HepG2 (cell line): Measurements from ENCODE around the gene NUBP2. TPM values are rescaled to one million over a fixed set of nuclear protein-coding genes. Genes with fewer than 3 reads are reported as not detected.
A peak's percentile ranks its signal among the peaks of the same experiment; 100 is the strongest.

Experiments
- ATAC-seq: fragments of 200-7000 bp; cut with Tn5 transposase; 3 replicates; pipeline ENCODE4 v1.9.1; 2020; ENCODE audit warnings: mild to moderate bottlenecking, moderate library complexity
- BruUV-seq: library from RNA; stranded (reverse); fragments of 400-500 nt; replicated peaks from 2 replicates; lab custom pipeline; 2021; lab: Mats Ljungman, UMichigan
- CTCF ChIA-PET: fragments of 300-600 bp; formaldehyde crosslinking; extraction: SDS; loops from one replicate; lab custom pipeline; 2021; ENCODE audit warnings: low total read pairs, inconsistent platforms, low intra/inter-chr PET ratio; lab: Yijun Ruan, JAX
- POLR2A ChIA-PET: fragments of 350-600 bp; sonication (Branson Sonifier 250); formaldehyde crosslinking; loops from one replicate; lab custom pipeline; 2020; ENCODE audit warnings: antibody characterized with exemption, inconsistent platforms; lab: Yijun Ruan, JAX
- DNase-seq: peaks from one replicate; pipeline ENCODE4 v3.0.0-alpha.2; 2015; ENCODE audit warnings: low spot score
- FAIRE-seq: peaks from 3 replicates; lab custom pipeline; 2011; peaks lifted over from hg19 to GRCh38; lab: Jason Lieb, UNC
- H2AFZ ChIP-seq: one replicate; pipeline ENCODE4 v1.6.1; 2011; ENCODE audit warnings: low read length, inconsistent platforms
- H3K27ac ChIP-seq: fragments of 300-600 bp; 3 replicates; pipeline ENCODE4 v1.8.0; 2011; ENCODE audit warnings: mixed run types, mild to moderate bottlenecking, mixed read lengths, low read length, inconsistent platforms; ENCODE audit not compliant: insufficient read depth; ENCODE audit errors: extremely low read length
- H3K27me3 ChIP-seq, 2 experiments: fragments of 200-600 bp in 1 of 2; 2 replicates in 1 of 2; 3 replicates in 1 of 2; pipeline versions ENCODE4 v1.6.0 to v1.8.0; 2011; ENCODE audit warnings: low read length in 2 of 2, mild to moderate bottlenecking in 2 of 2, moderate library complexity in 2 of 2, inconsistent platforms in 1 of 2; ENCODE audit not compliant: insufficient read depth in 2 of 2, control insufficient read depth in 1 of 2
- H3K36me3 ChIP-seq, 2 experiments: fragments of 200-600 bp in 1 of 2; replicated peaks in 1 of 2; 2 replicates in 1 of 2; 3 replicates in 1 of 2; pipeline versions ENCODE4 v1.5.1 to v1.8.0; 2011; ENCODE audit warnings: low read length in 2 of 2, inconsistent platforms in 1 of 2; ENCODE audit not compliant: insufficient read depth in 2 of 2, control insufficient read depth in 1 of 2
- H3K4me1 ChIP-seq: 2 replicates; pipeline ENCODE4 v1.5.1; 2012; ENCODE audit warnings: low read length, inconsistent platforms; ENCODE audit not compliant: insufficient read depth
- H3K4me2 ChIP-seq: 2 replicates; pipeline ENCODE4 v1.6.0; 2011; ENCODE audit warnings: low read depth, low read length, inconsistent platforms
- H3K4me3 ChIP-seq, 3 experiments: fragments of 200-600 bp in 1 of 3; sonication (generic), shearing (Covaris generic) in 1 of 3; replicated peaks in 1 of 3; 2 replicates each; pipeline ENCODE4 v1.5.1; 2011 to 2016; ENCODE audit warnings: low read length in 3 of 3, inconsistent platforms in 2 of 3, low read depth in 2 of 3, mild to moderate bottlenecking in 2 of 3, control low read depth in 1 of 3, mixed read lengths in 1 of 3; ENCODE audit not compliant: insufficient read depth in 1 of 3
- H3K79me2 ChIP-seq: one replicate; pipeline ENCODE4 v1.6.1; 2011; ENCODE audit warnings: low read length, inconsistent platforms; ENCODE audit not compliant: insufficient read depth
- H3K9ac ChIP-seq: 2 replicates; pipeline ENCODE4 v1.6.0; 2011; ENCODE audit warnings: mild to moderate bottlenecking, low read depth, low read length, inconsistent platforms; ENCODE audit not compliant: insufficient read depth
- H3K9me3 ChIP-seq: 2 replicates; pipeline ENCODE4 v1.5.1; 2012; ENCODE audit warnings: mild to moderate bottlenecking, low read length
- H4K20me1 ChIP-seq: 2 replicates; pipeline ENCODE4 v1.6.0; 2011; ENCODE audit warnings: inconsistent platforms, mild to moderate bottlenecking, low read length, moderate library complexity; ENCODE audit not compliant: insufficient read depth
- RBFOX2 ChIP-seq: fragments of 200-400 bp; formaldehyde crosslinking; IDR thresholded peaks from 2 replicates; pipeline ENCODE4 v1.6.1; 2017; ENCODE audit warnings: low read depth, mild to moderate bottlenecking, low read length
- ZNF230 ChIP-seq: sonication (generic); formaldehyde crosslinking; IDR thresholded peaks from 2 replicates; pipeline ENCODE4 v1.4.0; 2020; ENCODE audit warnings: mild to moderate bottlenecking, missing genetic modification reagents
- WGBS: methylation state at CpG from one replicate; pipeline ENCODE4 v1.1.6; 2017; ENCODE audit warnings: low lambda C conversion rate; 5-methylcytosine and 5-hydroxymethylcytosine counted together
- in situ Hi-C: cut with HindIII; loops from 2 replicates; pipeline ENCODE4 v1.10.0; 2017; ENCODE audit warnings: low pct_unique_long_range_greater_than_20kb; ENCODE audit not compliant: extremely low pct_ligation_motif_present
- intact Hi-C: fragments of 100-400 bp; cut with micrococcal nuclease; formaldehyde crosslinking; loops from one replicate; pipeline ENCODE4 v1.10.0; 2022; ENCODE audit not compliant: unreplicated experiment
- polyA plus RNA-seq, 8 experiments: library from polyadenylated mRNA; depleted of rRNA in 3 of 8; stranded (reverse) in 7 of 8; unstranded in 1 of 8; fragments of >200 nt; fragmentation: Illumina TruSeq in 4 of 8; extraction: Trizol in 4 of 8; gene quantifications; 2 replicates each; pipeline versions ENCODE4 v1.2.1 to v1.2.3, GENCODE V29; 2011 to 2016; ENCODE audit warnings: low read depth in 4 of 8, missing spikeins in 1 of 8, mixed read lengths in 1 of 8; ENCODE audit not compliant: insufficient read depth in 1 of 8
- total RNA-seq, 5 experiments: library from RNA; depleted of rRNA; stranded (reverse); fragments of >200 nt; fragmentation: Illumina TruSeq; extraction: Trizol; gene quantifications; 2 replicates each; pipeline ENCODE4 v1.2.3, GENCODE V29; 2016; ENCODE audit warnings: low read depth in 1 of 5
- TF ChIP-seq, protein P1 (sequence below): sonication (generic); formaldehyde crosslinking; IDR thresholded peaks from 2 replicates; pipeline ENCODE4 v1.4.0; 2020; ENCODE audit warnings: missing genetic modification reagents

NUBP2 gene
- total and polyA plus RNA-seq, 2 of the 13 experiments (the other 11 are each of a cell fraction or from before 2014, with no cell fraction given), result 25.7 to 61.5 TPM

DNA sequence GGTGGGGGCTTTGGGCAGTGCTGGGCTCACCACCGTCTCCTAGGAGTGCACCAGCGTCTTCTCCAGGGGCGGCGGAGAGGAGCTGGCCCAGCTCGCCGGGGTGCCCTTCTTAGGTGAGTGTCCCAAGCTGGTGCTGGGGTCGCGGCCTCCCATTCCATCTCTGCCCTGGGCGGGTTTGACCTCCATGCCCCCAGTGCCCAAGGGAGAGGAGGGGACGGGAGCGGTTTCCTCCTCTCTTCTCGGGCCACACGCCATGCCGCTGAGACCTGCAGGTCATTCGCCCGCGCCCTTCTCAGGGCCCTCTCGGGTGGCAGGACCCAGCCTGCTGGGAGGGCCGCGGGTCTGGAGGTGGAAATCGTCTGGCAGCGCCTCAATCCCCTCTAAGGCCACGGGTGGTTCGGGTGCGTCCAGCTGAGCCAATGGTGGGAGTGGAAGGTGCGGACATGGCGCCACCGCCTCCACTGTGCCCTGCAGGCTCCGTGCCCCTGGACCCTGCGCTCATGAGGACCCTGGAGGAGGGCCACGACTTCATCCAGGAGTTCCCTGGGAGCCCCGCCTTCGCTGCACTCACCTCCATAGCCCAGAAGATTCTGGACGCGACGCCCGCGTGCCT lies 5.4 kb downstream of the NUBP2 start:
- Histone ChIP-seq H3K27me3 (peaks cover 0 to 2% of the 10 kb centered on the region in 2 experiments; a peak in 1 of 5 replicates), H3K4me1 (peaks cover 11% of the 10 kb centered on the region), H3K9me3 (no peaks in the 10 kb centered on the region), H3K27ac (no peak overlapping the region), H3K79me2 (peaks cover 25% of the 10 kb centered on the region), H3K36me3 (peaks cover 4 to 7% of the 10 kb centered on the region in 2 experiments; a peak in 3 of 5 replicates)
- ATAC-seq (no peak), FAIRE-seq (no peak)
- TF ChIP-seq RBFOX2 (peak; percentile 38; the same call in 1 of the 2 replicates), ZNF230 (CRISPR knock-in tag) (no peak)
- TF ChIP-seq, all 625 proteins: peak for 1
- H3K4me2 ChIP-seq, result no peak overlapping the region
- H3K4me3 ChIP-seq, result no peak overlapping the region
- intact Hi-C loops, result no loop called here
- H3K9ac ChIP-seq, result no peak overlapping the region
- H2AFZ ChIP-seq, result no peak overlapping the region
- in situ Hi-C loops, result no loop called here
- DNase-seq, result no peak
- 96% methylated on average over 14 of the region's 38 CpGs for WGBS
- ChIA-PET POLR2A (no interaction called here), CTCF (no interaction called here)
- BruUV-seq, result no TSS peak
- peaks cover 4% of the 10 kb centered on the region; the same call in 1 of the 2 replicates for H4K20me1 ChIP-seq

DNA sequence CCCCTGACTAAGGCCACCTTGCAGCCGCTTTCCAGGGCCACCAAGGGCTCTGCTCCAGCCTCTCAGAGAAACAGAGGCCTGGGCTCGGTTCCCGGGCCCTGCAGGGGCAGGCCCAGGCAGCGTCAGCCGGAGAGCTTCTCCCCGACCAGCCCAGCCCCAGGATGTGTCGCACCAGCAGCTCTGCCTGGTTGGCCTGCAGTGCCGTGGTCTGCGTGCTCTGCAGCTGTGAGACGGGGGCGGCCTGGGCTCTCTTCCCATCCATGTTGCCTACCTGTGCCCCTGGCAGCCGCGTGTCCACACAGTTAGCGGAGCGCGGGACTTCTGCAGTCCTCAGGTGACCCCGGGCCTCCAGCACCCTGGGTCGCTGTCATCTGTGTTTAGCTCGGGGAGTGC lies 5.9 kb downstream of the NUBP2 start:
- Histone ChIP-seq H4K20me1 (peaks cover 4% of the 10 kb centered on the region; the same call in 1 of the 2 replicates), H2AFZ (no peak overlapping the region), H3K4me2 (no peak overlapping the region), H3K4me3 (no peak overlapping the region), H3K9me3 (no peaks in the 10 kb centered on the region), H3K9ac (no peak overlapping the region), H3K36me3 (peaks cover 4 to 7% of the 10 kb centered on the region in 2 experiments; a peak in 3 of 5 replicates), H3K4me1 (peaks cover 16% of the 10 kb centered on the region), H3K27ac (no peak overlapping the region), H3K79me2 (peaks cover 21% of the 10 kb centered on the region), H3K27me3 (no peaks in the 10 kb centered on the region)
- 0 out of 2 replicates have a peak, but pooled peaks have one; percentile 24 for TF ChIP-seq RBFOX2
- TF ChIP-seq, protein P1, sequence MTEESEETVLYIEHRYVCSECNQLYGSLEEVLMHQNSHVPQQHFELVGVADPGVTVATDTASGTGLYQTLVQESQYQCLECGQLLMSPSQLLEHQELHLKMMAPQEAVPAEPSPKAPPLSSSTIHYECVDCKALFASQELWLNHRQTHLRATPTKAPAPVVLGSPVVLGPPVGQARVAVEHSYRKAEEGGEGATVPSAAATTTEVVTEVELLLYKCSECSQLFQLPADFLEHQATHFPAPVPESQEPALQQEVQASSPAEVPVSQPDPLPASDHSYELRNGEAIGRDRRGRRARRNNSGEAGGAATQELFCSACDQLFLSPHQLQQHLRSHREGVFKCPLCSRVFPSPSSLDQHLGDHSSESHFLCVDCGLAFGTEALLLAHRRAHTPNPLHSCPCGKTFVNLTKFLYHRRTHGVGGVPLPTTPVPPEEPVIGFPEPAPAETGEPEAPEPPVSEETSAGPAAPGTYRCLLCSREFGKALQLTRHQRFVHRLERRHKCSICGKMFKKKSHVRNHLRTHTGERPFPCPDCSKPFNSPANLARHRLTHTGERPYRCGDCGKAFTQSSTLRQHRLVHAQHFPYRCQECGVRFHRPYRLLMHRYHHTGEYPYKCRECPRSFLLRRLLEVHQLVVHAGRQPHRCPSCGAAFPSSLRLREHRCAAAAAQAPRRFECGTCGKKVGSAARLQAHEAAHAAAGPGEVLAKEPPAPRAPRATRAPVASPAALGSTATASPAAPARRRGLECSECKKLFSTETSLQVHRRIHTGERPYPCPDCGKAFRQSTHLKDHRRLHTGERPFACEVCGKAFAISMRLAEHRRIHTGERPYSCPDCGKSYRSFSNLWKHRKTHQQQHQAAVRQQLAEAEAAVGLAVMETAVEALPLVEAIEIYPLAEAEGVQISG (CRISPR knock-in tag), result no peak
- intact Hi-C loops, result no loop called here
- no peak for ATAC-seq
- no peak for DNase-seq
- ChIA-PET POLR2A (no interaction called here), CTCF (no interaction called here)
- in situ Hi-C loops, result no loop called here
- WGBS, result 91% methylated on average over 14 of the region's 19 CpGs
- FAIRE-seq, result no peak
- BruUV-seq, result no TSS peak
